Body of pancreas (tissue), 4 donors: Measurements from ENCODE around the gene ZDHHC3. TPM values are rescaled to one million over a fixed set of nuclear protein-coding genes. Genes with fewer than 3 reads are reported as not detected.

Experiments used
- ATAC-seq: fragments of 150-250 bp; one replicate; pipeline ENCODE4 v1.9.1; 2016
- DNase-seq, 4 donors: peaks; one replicate each; pipeline ENCODE4 v3.0.0-alpha.2; 2019
- H3K27ac ChIP-seq, 4 donors: fragments of 200-600 bp; sonication (generic); 1 replicate in 3 of 4; 2 replicates in 1 of 4; pipeline versions ENCODE4 v1.5.1 to v1.6.1; 2016 to 2019; ENCODE audit warnings: mild to moderate bottlenecking in 1 of 4, mixed read lengths in 1 of 4, moderate library complexity in 1 of 4
- H3K27me3 ChIP-seq, 2 donors: fragments of 200-600 bp; sonication (generic); one replicate each; pipeline ENCODE4 v1.6.0; 2016; ENCODE audit warnings: mild to moderate bottlenecking in 1 of 2
- H3K36me3 ChIP-seq, 2 donors: fragments of 200-600 bp; sonication (generic); replicated peaks in 1 of 2; 2 replicates each; pipeline ENCODE4 v1.5.1; 2016; ENCODE audit warnings: low read depth in 2 of 2; ENCODE audit not compliant: insufficient read depth in 1 of 2
- H3K4me1 ChIP-seq: fragments of 200-600 bp; sonication (generic); one replicate; pipeline ENCODE4 v1.6.0; 2016
- H3K4me3 ChIP-seq, 2 donors: fragments of 200-600 bp; sonication (generic); 1 replicate in 1 of 2; 2 replicates in 1 of 2; pipeline ENCODE4 v1.5.1; 2016 to 2019
- H3K9me3 ChIP-seq, 3 donors: fragments of 200-600 bp; sonication (generic); 1 replicate in 2 of 3; 2 replicates in 1 of 3; pipeline ENCODE4 v1.5.1; 2016
- POLR2A ChIP-seq, 3 donors: fragments of 450-650 bp; IDR thresholded peaks; one replicate each; pipeline ENCODE4 v1.6.1; 2016; ENCODE audit warnings: antibody characterized with exemption in 3 of 3, mild to moderate bottlenecking in 2 of 3
- WGBS, 2 donors: methylation state at CpG; one replicate each; pipeline ENCODE4 v1.1.5; 2017; 5-methylcytosine and 5-hydroxymethylcytosine counted together
- intact Hi-C: fragments of 100-400 bp; cut with DNase I; formaldehyde crosslinking; loops from one replicate; pipeline ENCODE4 v1.15.1; 2023
- total RNA-seq, 2 donors: library from RNA; depleted of rRNA; stranded (reverse); fragments of >200 nt; gene quantifications; one replicate each; pipeline ENCODE4 v1.1.0, GENCODE V29; 2016
- TF ChIP-seq, protein P1 (sequence below), 7 experiments: fragments of 450-650 bp in 4 of 7; fragments of 200-600 bp in 3 of 7; sonication (generic) in 3 of 7; IDR thresholded peaks; one replicate each; pipeline ENCODE4 v1.5.1; 2016 to 2019; ENCODE audit warnings: antibody characterized with exemption in 7 of 7

Gene ZDHHC3
- total RNA-seq, 2 donors from 2014 or later: 32.2 to 32.3 TPM

GRCh38 chr3:44969828-44970179 lies 6.2 kb downstream of the ZDHHC3 start:
- TF ChIP-seq, protein P1, sequence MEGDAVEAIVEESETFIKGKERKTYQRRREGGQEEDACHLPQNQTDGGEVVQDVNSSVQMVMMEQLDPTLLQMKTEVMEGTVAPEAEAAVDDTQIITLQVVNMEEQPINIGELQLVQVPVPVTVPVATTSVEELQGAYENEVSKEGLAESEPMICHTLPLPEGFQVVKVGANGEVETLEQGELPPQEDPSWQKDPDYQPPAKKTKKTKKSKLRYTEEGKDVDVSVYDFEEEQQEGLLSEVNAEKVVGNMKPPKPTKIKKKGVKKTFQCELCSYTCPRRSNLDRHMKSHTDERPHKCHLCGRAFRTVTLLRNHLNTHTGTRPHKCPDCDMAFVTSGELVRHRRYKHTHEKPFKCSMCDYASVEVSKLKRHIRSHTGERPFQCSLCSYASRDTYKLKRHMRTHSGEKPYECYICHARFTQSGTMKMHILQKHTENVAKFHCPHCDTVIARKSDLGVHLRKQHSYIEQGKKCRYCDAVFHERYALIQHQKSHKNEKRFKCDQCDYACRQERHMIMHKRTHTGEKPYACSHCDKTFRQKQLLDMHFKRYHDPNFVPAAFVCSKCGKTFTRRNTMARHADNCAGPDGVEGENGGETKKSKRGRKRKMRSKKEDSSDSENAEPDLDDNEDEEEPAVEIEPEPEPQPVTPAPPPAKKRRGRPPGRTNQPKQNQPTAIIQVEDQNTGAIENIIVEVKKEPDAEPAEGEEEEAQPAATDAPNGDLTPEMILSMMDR (IDR thresholded peaks at IDR 0.05): no peak
- TF ChIP-seq POLR2A (IDR thresholded peaks at IDR 0.05): no peak
- H3K36me3 ChIP-seq: no peaks in the 10 kb centered on the region
- no peak overlapping the region for H3K27ac ChIP-seq
- 61 to 80% methylated on average over 2 of the region's 2 CpGs for WGBS, 2 donors
- H3K4me3 ChIP-seq: no peak overlapping the region
- no peaks in the 10 kb centered on the region for H3K9me3 ChIP-seq
- ATAC-seq (no peak), DNase-seq (no peak)
- H3K27me3 ChIP-seq: no peaks in the 10 kb centered on the region
- peaks cover 13% of the 10 kb centered on the region for H3K4me1 ChIP-seq
- intact Hi-C loops: no loop called here

GRCh38 chr3:44969154-44969827 lies 6.7 kb downstream of the ZDHHC3 start:
- H3K4me3 ChIP-seq: no peak overlapping the region
- 67 to 78% methylated on average over 5 of the region's 5 CpGs for WGBS, 2 donors
- intact Hi-C loops: no loop called here
- DNase-seq (no peak), ATAC-seq (no peak)
- H3K27ac ChIP-seq: no peak overlapping the region
- peaks cover 8% of the 10 kb centered on the region for H3K4me1 ChIP-seq
- no peaks in the 10 kb centered on the region for H3K9me3 ChIP-seq
- no peak for TF ChIP-seq POLR2A (IDR thresholded peaks at IDR 0.05)
- TF ChIP-seq, protein P1 (IDR thresholded peaks at IDR 0.05): no peak
- H3K36me3 ChIP-seq: no peaks in the 10 kb centered on the region
- no peaks in the 10 kb centered on the region for H3K27me3 ChIP-seq

DNA sequence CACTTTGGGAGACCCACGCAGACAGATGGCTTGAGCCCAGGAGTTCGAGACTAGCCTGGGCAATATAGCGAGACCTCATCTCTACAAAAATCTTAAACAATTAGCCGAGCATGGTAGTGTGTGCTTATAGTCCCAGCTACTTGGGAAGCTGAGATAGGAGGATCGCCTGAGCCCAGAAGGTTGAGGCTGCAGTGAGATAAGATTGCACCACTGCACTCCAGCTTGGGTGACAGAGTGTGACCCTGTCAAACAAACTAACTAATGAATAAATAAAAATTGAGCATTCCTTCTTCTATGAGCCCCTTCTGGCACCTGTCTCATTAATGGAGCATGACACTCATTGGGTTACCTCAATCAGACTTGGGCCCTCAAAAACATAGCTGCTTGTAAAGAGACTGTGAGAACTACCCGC lies 7.5 kb downstream of the ZDHHC3 start:
- intact Hi-C loops: no loop called here
- no peak for DNase-seq
- peaks cover 6% of the 10 kb centered on the region for H3K4me1 ChIP-seq

GRCh38 chr3:44966795-44967278 lies 9.1 kb downstream of the ZDHHC3 start:
- no peaks in the 10 kb centered on the region for H3K9me3 ChIP-seq
- WGBS, 2 donors: 69 to 75% methylated on average over 3 of the region's 3 CpGs
- no peak for DNase-seq
- peaks cover 6% of the 10 kb centered on the region for H3K4me1 ChIP-seq
- intact Hi-C loops: no loop called here
- H3K27ac ChIP-seq: no peak overlapping the region
- no peak for TF ChIP-seq POLR2A (IDR thresholded peaks at IDR 0.05)
- TF ChIP-seq, protein P1 (IDR thresholded peaks at IDR 0.05): no peak
- H3K4me3 ChIP-seq: no peak overlapping the region
- H3K27me3 ChIP-seq: no peaks in the 10 kb centered on the region
- no peak for ATAC-seq
- no peaks in the 10 kb centered on the region for H3K36me3 ChIP-seq

More for the DNA sequence above, 7.5 kb downstream of the ZDHHC3 start:
- no peak overlapping the region for H3K27ac ChIP-seq
- no peaks in the 10 kb centered on the region for H3K9me3 ChIP-seq
- H3K36me3 ChIP-seq: no peaks in the 10 kb centered on the region
- TF ChIP-seq, protein P1 (IDR thresholded peaks at IDR 0.05): no peak
- TF ChIP-seq POLR2A (IDR thresholded peaks at IDR 0.05): no peak
- ATAC-seq: no peak
- 84 to 88% methylated on average over 6 of the region's 6 CpGs for WGBS, 2 donors
- H3K27me3 ChIP-seq: no peaks in the 10 kb centered on the region
- H3K4me3 ChIP-seq: no peak overlapping the region

GRCh38 chr3:44965165-44965564 lies 10.8 kb downstream of the ZDHHC3 start:
- no peak overlapping the region for H3K4me3 ChIP-seq
- WGBS, 2 donors: 81 to 90% methylated on average over 2 to 3 of the region's 3 CpGs
- no peaks in the 10 kb centered on the region for H3K27me3 ChIP-seq
- H3K4me1 ChIP-seq: no peaks in the 10 kb centered on the region
- intact Hi-C loops: no loop called here
- H3K9me3 ChIP-seq: no peaks in the 10 kb centered on the region
- TF ChIP-seq POLR2A (IDR thresholded peaks at IDR 0.05): no peak
- TF ChIP-seq, protein P1 (IDR thresholded peaks at IDR 0.05): no peak
- ATAC-seq: no peak
- no peak for DNase-seq
- H3K27ac ChIP-seq: no peak overlapping the region
- no peaks in the 10 kb centered on the region for H3K36me3 ChIP-seq
